Midbrain (tissue), 1 donor: ENCODE results near the gene FAM3B.
A peak's percentile ranks its signal among the peaks of the same experiment; 100 is the strongest.
"Not testable (repeated sequence)": the region's sequence is repeated elsewhere in the genome, so short reads cannot be mapped to it uniquely, and the experiment has no call there.

Experiments
- DNase-seq: peaks from one replicate; lab custom pipeline; 2025; lab: John Stamatoyannopoulos, UW

The FAM3B gene

GRCh38 chr21:41316200-41317062 lies at the start of gene FAM3B:
Gene FAM3B, plus strand, starts transcription at chr21:41316801. Its CDS starts 79 bp downstream, at chr21:41316880.
- DNase-seq = no peak

- DNase-seq = no peak
Observed at GRCh38 chr21:41267346-41267745, 49.3 kb upstream of the FAM3B start.

- DNase-seq = no peak
Observed at GRCh38 chr21:41269535-41269934, 47.1 kb upstream of the FAM3B start.

- no peak for DNase-seq
Observed at GRCh38 chr21:41277196-41277595, 39.4 kb upstream of the FAM3B start.

- DNase-seq = no peak
Observed at GRCh38 chr21:41277846-41278245, 38.8 kb upstream of the FAM3B start.

GRCh38 chr21:41280115-41280919 lies 36.3 kb upstream of the FAM3B start:
- no peak for DNase-seq

GRCh38 chr21:41282412-41282811 lies 34.2 kb upstream of the FAM3B start:
- DNase-seq = no peak

- peak; percentile 73 for DNase-seq
Observed at GRCh38 chr21:41283211-41283818, 33.3 kb upstream of the FAM3B start.

GRCh38 chr21:41289431-41289830 lies 27.2 kb upstream of the FAM3B start:
- no peak for DNase-seq

GRCh38 chr21:41290106-41290799 lies 26.3 kb upstream of the FAM3B start:
- DNase-seq = no peak

- DNase-seq = no peak
Observed at GRCh38 chr21:41294548-41295231, 21.9 kb upstream of the FAM3B start.

- DNase-seq = no peak
Observed at GRCh38 chr21:41295721-41296254, 20.8 kb upstream of the FAM3B start.

GRCh38 chr21:41302976-41303375 lies 13.6 kb upstream of the FAM3B start:
- DNase-seq = no peak

GRCh38 chr21:41304068-41304720 lies 12.4 kb upstream of the FAM3B start:
- DNase-seq = no peak

- no peak for DNase-seq
Observed at GRCh38 chr21:41307219-41307618, 9.4 kb upstream of the FAM3B start.

- not testable (repeated sequence) for DNase-seq
Observed at GRCh38 chr21:41313285-41314164, 3.1 kb upstream of the FAM3B start.

GRCh38 chr21:41315726-41316125 lies 875 bp upstream of the FAM3B start:
- no peak for DNase-seq

GRCh38 chr21:41317063-41317392 lies 427 bp downstream of the FAM3B start:
- no peak for DNase-seq

- no peak for DNase-seq
Observed at GRCh38 chr21:41317458-41317857, 857 bp downstream of the FAM3B start.

GRCh38 chr21:41318218-41318617 lies 1.6 kb downstream of the FAM3B start:
- DNase-seq = no peak
